BE2C (cell line): ENCODE data around the gene VPS39.

Source experiments
- DNase-seq: peaks from one replicate; pipeline ENCODE4 v3.0.0-alpha.2; 2020
- H3K27me3 ChIP-seq: fragments of 250-450 bp; sonication (Bioruptor Pico); 2 replicates; pipeline ENCODE4 v1.5.1; 2020; ENCODE audit warnings: mild to moderate bottlenecking
- H3K36me3 ChIP-seq: fragments of 250-450 bp; sonication (Bioruptor Pico); 2 replicates; pipeline ENCODE4 v1.5.1; 2020; ENCODE audit warnings: mild to moderate bottlenecking
- H3K4me1 ChIP-seq: fragments of 250-450 bp; sonication (Bioruptor Pico); 2 replicates; pipeline ENCODE4 v1.5.1; 2020
- H3K4me3 ChIP-seq: 2 replicates; pipeline ENCODE4 v1.5.1; 2011; ENCODE audit warnings: low read depth, low read length
- H3K9me3 ChIP-seq: fragments of 250-450 bp; sonication (Bioruptor Pico); 2 replicates; pipeline ENCODE4 v1.5.1; 2020
- CTCF ChIP-seq: IDR thresholded peaks from 2 replicates; pipeline ENCODE4 v1.5.1; 2012; ENCODE audit warnings: mild to moderate bottlenecking, low read depth, low read length

Gene VPS39

GRCh38 chr15:42144841-42145375, 63.2 kb downstream of the VPS39 start:
- H3K36me3 ChIP-seq: no peaks in the 10 kb centered on the region
- no peaks in the 10 kb centered on the region for H3K27me3 ChIP-seq
- DNase-seq: no peak
- H3K4me1 ChIP-seq: no peaks in the 10 kb centered on the region
- no peak overlapping the region for H3K4me3 ChIP-seq
- TF ChIP-seq CTCF: no peak
- no peaks in the 10 kb centered on the region for H3K9me3 ChIP-seq

- H3K36me3 ChIP-seq: no peaks in the 10 kb centered on the region
- no peak for TF ChIP-seq CTCF
These were observed 64.1 kb downstream of the VPS39 start for GRCh38 chr15:42143866-42144625.

GRCh38 chr15:42143356-42143755, 64.7 kb downstream of the VPS39 start:
- Histone ChIP-seq H3K9me3 (no peaks in the 10 kb centered on the region), H3K36me3 (no peaks in the 10 kb centered on the region), H3K27me3 (no peaks in the 10 kb centered on the region), H3K4me3 (no peak overlapping the region), H3K4me1 (no peaks in the 10 kb centered on the region)
- DNase-seq: no peak
- TF ChIP-seq CTCF: no peak

More at GRCh38 chr15:42143866-42144625, 64.1 kb downstream of the VPS39 start:
- Histone ChIP-seq H3K4me3 (no peak overlapping the region), H3K27me3 (no peaks in the 10 kb centered on the region), H3K9me3 (no peaks in the 10 kb centered on the region), H3K4me1 (no peaks in the 10 kb centered on the region)
- no peak for DNase-seq

- no peaks in the 10 kb centered on the region for H3K9me3 ChIP-seq
- no peak for TF ChIP-seq CTCF
- H3K36me3 ChIP-seq: no peaks in the 10 kb centered on the region
- no peak overlapping the region for H3K4me3 ChIP-seq
- DNase-seq: no peak
- no peaks in the 10 kb centered on the region for H3K27me3 ChIP-seq
- H3K4me1 ChIP-seq: no peaks in the 10 kb centered on the region
These were observed 66.1 kb downstream of the VPS39 start for GRCh38 chr15:42141795-42142667.

- DNase-seq: no peak
- Histone ChIP-seq H3K36me3 (no peaks in the 10 kb centered on the region), H3K9me3 (no peaks in the 10 kb centered on the region), H3K4me1 (no peaks in the 10 kb centered on the region), H3K4me3 (no peak overlapping the region), H3K27me3 (no peaks in the 10 kb centered on the region)
- no peak for TF ChIP-seq CTCF
These were observed 66.9 kb downstream of the VPS39 start for GRCh38 chr15:42141246-42141645.
